Prostate gland (tissue), 2 donors: ENCODE measurements around the gene PTGER2. TPM values are rescaled to one million over a fixed set of nuclear protein-coding genes. Genes with fewer than 3 reads are reported as not detected.

Source experiments
- DNase-seq: peaks from one replicate; pipeline ENCODE4 v3.0.0-alpha.2; 2019; ENCODE audit warnings: low spot score
- H3K27ac ChIP-seq, 2 donors: fragments of 200-600 bp; sonication (generic); 2 replicates each; pipeline ENCODE4 v1.5.1; 2017 to 2019
- H3K27me3 ChIP-seq: fragments of 200-600 bp; sonication (generic); replicated peaks from 2 replicates; pipeline ENCODE4 v1.5.1; 2019; ENCODE audit not compliant: insufficient read depth
- H3K36me3 ChIP-seq, 2 donors: fragments of 200-600 bp; sonication (generic); 1 replicate in 1 of 2; 2 replicates in 1 of 2; pipeline versions ENCODE4 v1.5.1 to v1.8.1; 2017 to 2019
- H3K4me1 ChIP-seq: fragments of 200-600 bp; sonication (generic); replicated peaks from 2 replicates; pipeline ENCODE4 v1.5.1; 2019
- H3K4me3 ChIP-seq, 2 donors: fragments of 200-600 bp; sonication (generic); 2 replicates each; pipeline ENCODE4 v1.5.1; 2017 to 2019
- H3K9me3 ChIP-seq: fragments of 200-600 bp; sonication (generic); 2 replicates; pipeline ENCODE4 v1.5.1; 2017
- POLR2A ChIP-seq: fragments of 450-650 bp; IDR thresholded peaks from one replicate; pipeline ENCODE4 v1.6.1; 2016; ENCODE audit warnings: antibody characterized with exemption, mild to moderate bottlenecking
- POLR2AphosphoS5 ChIP-seq: sonication (generic); formaldehyde crosslinking; IDR thresholded peaks from one replicate; pipeline ENCODE4 v1.6.1; 2017; ENCODE audit warnings: antibody characterized with exemption
- WGBS: methylation state at CpG from one replicate; pipeline ENCODE4 v1.1.5; 2018; 5-methylcytosine and 5-hydroxymethylcytosine counted together
- intact Hi-C: fragments of 100-400 bp; cut with DNase I; formaldehyde crosslinking; loops from one replicate; pipeline ENCODE4 v1.14.2; 2022
- total RNA-seq, 2 donors: library from RNA; depleted of rRNA; stranded (reverse); fragments of >200 nt; gene quantifications; one replicate each; pipeline ENCODE4 v1.1.0, GENCODE V29; 2016
- TF ChIP-seq, protein P1 (sequence below), 4 experiments: fragments of 200-600 bp in 2 of 4; fragments of 450-650 bp in 2 of 4; sonication (generic) in 2 of 4; IDR thresholded peaks; 1 replicate in 3 of 4; 2 replicates in 1 of 4; pipeline ENCODE4 v1.5.1; 2016 to 2019; ENCODE audit warnings: antibody characterized with exemption in 4 of 4, mild to moderate bottlenecking in 2 of 4, moderate library complexity in 2 of 4

Gene PTGER2
- total RNA-seq, 2 donors from 2014 or later, result 5.4 to 8.9 TPM

DNA sequence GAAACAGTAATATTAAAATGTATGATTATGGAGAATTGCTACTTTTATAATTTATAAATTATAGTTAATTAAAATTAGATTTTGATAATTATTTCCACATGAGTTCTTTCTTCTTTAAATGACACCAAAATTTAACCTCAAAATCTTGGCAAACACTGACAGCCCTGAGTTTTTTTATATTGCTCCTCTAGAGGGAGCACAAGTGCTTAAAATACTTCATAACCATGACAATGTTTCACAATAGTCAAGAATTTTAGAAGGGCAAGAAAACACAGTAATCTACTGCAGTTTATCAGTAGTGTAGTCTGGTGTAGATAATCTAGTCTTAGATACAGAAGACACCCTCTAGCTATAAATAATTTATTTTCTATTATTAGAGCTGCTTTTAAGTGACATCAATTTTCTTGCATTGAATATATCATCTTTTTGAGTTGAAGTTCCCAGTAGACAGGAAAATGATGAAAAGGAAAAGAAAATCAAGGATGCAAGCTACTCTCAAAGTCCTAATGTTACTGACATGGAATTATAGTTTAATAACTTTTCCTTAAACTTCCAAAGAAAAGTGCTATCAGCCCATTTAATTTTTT is 14.3 kb upstream of the PTGER2 start:
- DNase-seq, result no peak
- no peak overlapping the region for H3K4me3 ChIP-seq
- intact Hi-C loops, result loop anchor here (2.0 to 10.0 kb wide), 2 partner anchors 173 to 395 kb away; partner anchors contain the start of gene ERO1A

DNA sequence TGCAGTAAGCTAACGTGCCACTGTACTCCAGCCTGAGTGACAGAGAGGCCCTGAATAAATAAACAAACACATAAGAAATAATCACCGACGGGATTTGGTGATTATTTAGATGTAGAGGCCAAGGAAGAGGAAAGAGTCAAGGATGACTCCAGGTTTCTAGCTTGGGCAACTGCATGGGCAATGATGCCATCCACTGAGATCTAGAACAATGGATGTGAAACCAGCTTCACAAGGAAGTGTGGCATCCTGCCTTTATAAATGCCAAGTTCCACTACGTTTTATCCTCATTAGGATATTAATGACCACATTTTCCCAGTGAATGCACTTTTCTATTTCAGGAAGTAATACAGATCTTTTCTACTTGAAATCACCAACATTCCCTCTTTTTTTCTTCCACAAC is 10.9 kb upstream of the PTGER2 start:
- WGBS, result 76% methylated on average over 4 of the region's 4 CpGs
- H3K4me1 ChIP-seq, result no peaks in the 10 kb centered on the region
- no peak overlapping the region for H3K27ac ChIP-seq
- H3K27me3 ChIP-seq, result no peaks in the 10 kb centered on the region
- TF ChIP-seq POLR2AphosphoS5, result no peak
- TF ChIP-seq, protein P1, sequence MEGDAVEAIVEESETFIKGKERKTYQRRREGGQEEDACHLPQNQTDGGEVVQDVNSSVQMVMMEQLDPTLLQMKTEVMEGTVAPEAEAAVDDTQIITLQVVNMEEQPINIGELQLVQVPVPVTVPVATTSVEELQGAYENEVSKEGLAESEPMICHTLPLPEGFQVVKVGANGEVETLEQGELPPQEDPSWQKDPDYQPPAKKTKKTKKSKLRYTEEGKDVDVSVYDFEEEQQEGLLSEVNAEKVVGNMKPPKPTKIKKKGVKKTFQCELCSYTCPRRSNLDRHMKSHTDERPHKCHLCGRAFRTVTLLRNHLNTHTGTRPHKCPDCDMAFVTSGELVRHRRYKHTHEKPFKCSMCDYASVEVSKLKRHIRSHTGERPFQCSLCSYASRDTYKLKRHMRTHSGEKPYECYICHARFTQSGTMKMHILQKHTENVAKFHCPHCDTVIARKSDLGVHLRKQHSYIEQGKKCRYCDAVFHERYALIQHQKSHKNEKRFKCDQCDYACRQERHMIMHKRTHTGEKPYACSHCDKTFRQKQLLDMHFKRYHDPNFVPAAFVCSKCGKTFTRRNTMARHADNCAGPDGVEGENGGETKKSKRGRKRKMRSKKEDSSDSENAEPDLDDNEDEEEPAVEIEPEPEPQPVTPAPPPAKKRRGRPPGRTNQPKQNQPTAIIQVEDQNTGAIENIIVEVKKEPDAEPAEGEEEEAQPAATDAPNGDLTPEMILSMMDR (IDR thresholded peaks at IDR 0.05), result no peak
- no peak for TF ChIP-seq POLR2A
- no peaks in the 10 kb centered on the region for H3K36me3 ChIP-seq
- DNase-seq, result no peak
- intact Hi-C loops, result loop anchor here (10.0 kb wide), 1 partner anchor 392 kb away; the partner anchor contains the start of gene ERO1A
- no peak overlapping the region for H3K4me3 ChIP-seq
- no peaks in the 10 kb centered on the region for H3K9me3 ChIP-seq

More for the DNA sequence above, 14.3 kb upstream of the PTGER2 start:
- Histone ChIP-seq H3K9me3 (no peaks in the 10 kb centered on the region), H3K36me3 (no peaks in the 10 kb centered on the region), H3K4me1 (no peaks in the 10 kb centered on the region), H3K27me3 (no peaks in the 10 kb centered on the region), H3K27ac (no peak overlapping the region)
- no peak for TF ChIP-seq POLR2AphosphoS5
- TF ChIP-seq, protein P1 (IDR thresholded peaks at IDR 0.05), result peak; percentile 43 to 83 (median 68)

DNA sequence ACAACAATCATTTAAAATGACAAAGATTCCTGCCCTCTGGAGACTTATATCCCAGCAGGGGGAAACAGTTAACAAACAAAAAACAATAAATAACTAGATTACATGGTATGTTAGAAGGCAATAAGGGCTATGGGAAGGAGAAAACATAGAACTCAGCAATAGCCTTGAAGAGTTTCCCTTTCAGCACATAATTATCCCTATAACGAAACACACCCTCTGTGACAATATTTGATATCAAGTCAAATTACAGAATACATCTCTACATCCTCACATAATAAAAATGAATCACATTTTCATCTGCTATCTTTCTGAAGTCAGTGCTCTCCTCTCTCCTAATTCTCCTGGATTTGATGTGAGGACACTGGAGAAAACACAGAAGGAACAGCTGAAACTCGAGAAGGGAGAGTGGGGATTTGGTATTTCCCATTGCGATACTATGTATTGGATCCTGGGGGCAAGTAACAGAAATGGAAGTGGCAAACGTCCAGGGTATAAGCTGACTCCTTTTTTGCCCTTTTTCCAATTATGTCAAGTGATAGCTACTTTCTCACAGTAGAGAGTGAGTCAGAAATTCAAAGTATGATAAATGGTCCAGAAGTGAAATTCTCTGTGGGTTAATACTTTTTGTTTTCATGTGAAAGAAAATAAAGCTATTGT is 9.7 kb upstream of the PTGER2 start:
- Histone ChIP-seq H3K9me3 (no peaks in the 10 kb centered on the region), H3K4me3 (no peak overlapping the region), H3K4me1 (no peaks in the 10 kb centered on the region), H3K27me3 (no peaks in the 10 kb centered on the region), H3K36me3 (no peaks in the 10 kb centered on the region), H3K27ac (no peak overlapping the region)
- intact Hi-C loops, result loop anchor here (10.0 kb wide), 1 partner anchor 390 kb away; the partner anchor contains the start of gene ERO1A
- TF ChIP-seq, protein P1 (IDR thresholded peaks at IDR 0.05), result no peak
- TF ChIP-seq POLR2AphosphoS5, result no peak
- no peak for TF ChIP-seq POLR2A
- no peak for DNase-seq
- 85% methylated on average over 4 of the region's 4 CpGs for WGBS

DNA sequence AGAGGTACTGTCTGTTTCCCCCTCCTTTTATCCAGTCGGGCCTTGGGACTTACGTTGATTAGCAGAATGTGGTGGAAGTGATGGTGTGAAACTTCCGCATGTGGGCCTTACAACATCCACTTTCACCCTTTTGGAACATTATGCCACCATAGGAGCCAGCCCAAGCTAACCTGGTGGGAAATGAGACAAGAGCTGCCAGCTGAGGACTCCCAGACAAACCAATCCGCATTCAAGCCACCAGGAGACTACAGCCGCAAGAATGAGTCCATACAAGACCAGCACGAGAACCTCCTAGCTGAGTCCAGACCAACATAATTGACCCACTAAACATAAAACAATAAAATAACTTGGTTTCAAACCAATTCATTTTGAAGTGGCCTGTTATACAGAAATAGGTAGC is 9.1 kb upstream of the PTGER2 start:
- no peak for DNase-seq
- H3K27ac ChIP-seq, result no peak overlapping the region
- no peaks in the 10 kb centered on the region for H3K9me3 ChIP-seq
- H3K4me3 ChIP-seq, result no peak overlapping the region
- 92% methylated on average over 6 of the region's 6 CpGs for WGBS
- intact Hi-C loops, result loop anchor here (10.0 kb wide), 1 partner anchor 390 kb away; the partner anchor contains the start of gene ERO1A
- no peaks in the 10 kb centered on the region for H3K36me3 ChIP-seq
- no peak for TF ChIP-seq POLR2AphosphoS5
- TF ChIP-seq POLR2A, result no peak
- TF ChIP-seq, protein P1 (IDR thresholded peaks at IDR 0.05), result no peak
- no peaks in the 10 kb centered on the region for H3K4me1 ChIP-seq
- no peaks in the 10 kb centered on the region for H3K27me3 ChIP-seq
